ENCODE measurements around the gene UNC13C. TPM values are rescaled to one million over a fixed set of nuclear protein-coding genes. Genes with fewer than 3 reads are reported as not detected.

The UNC13C gene
- total and polyA plus RNA-seq, 2 of the 13 experiments (the other 11 are each of a cell fraction or from before 2014, with no cell fraction given): 0.04 TPM; not detected in 1

- Histone ChIP-seq H3K4me1 (ENCODE audit: insufficient read depth, low read length) (no peaks in the 10 kb centered on the region), H3K4me3 (replicated peaks in 1 of 3; ENCODE audit: insufficient read depth in 1 of 3, low read depth in 2 of 3, low read length in 3 of 3) (no peak overlapping the region), H4K20me1 (ENCODE audit: insufficient read depth, low read length) (no peaks in the 10 kb centered on the region), H3K4me2 (ENCODE audit: low read depth, low read length) (no peak overlapping the region), H2AFZ (ENCODE audit: low read length) (no peak overlapping the region), H3K9ac (ENCODE audit: insufficient read depth, low read depth, low read length) (no peak overlapping the region), H3K9me3 (ENCODE audit: low read length) (no peaks in the 10 kb centered on the region), H3K27ac (ENCODE audit: extremely low read length, insufficient read depth, low read length) (no peak overlapping the region), H3K79me2 (ENCODE audit: insufficient read depth, low read length) (no peaks in the 10 kb centered on the region), H3K36me3 (replicated peaks in 1 of 2; ENCODE audit: control insufficient read depth in 1 of 2, insufficient read depth in 2 of 2, low read length in 2 of 2) (no peaks in the 10 kb centered on the region), H3K27me3 (ENCODE audit: control insufficient read depth in 1 of 2, insufficient read depth in 2 of 2, low read length in 2 of 2) (no peaks in the 10 kb centered on the region; a peak in 1 of 5 replicates)
- 0% methylated on average over 1 of the region's 1 CpG for WGBS (ENCODE audit: low lambda C conversion rate)
- in situ Hi-C loops (cut with HindIII; ENCODE audit: extremely low pct_ligation_motif_present, low pct_unique_long_range_greater_than_20kb) (no loop called here), intact Hi-C loops (cut with micrococcal nuclease; ENCODE audit: unreplicated experiment) (no loop called here)
- TF ChIP-seq ZNF432 (CRISPR knock-in tag; IDR thresholded peaks at IDR 0.05; ENCODE audit: borderline replicate concordance): no peak
- no peak for TF ChIP-seq XBP1 (CRISPR knock-in tag; IDR thresholded peaks at IDR 0.05)
- no peak for TF ChIP-seq ZNF678 (CRISPR knock-in tag; IDR thresholded peaks at IDR 0.05)
- no peak for TF ChIP-seq HNRNPK (IDR thresholded peaks at IDR 0.05; ENCODE audit: low read depth, low read length, poor library complexity, severe bottlenecking)
- TF ChIP-seq TBL1XR1 (IDR thresholded peaks at IDR 0.05; ENCODE audit: borderline replicate concordance, low read length, partially characterized antibody): no peak
- TF ChIP-seq HHEX (CRISPR knock-in tag; IDR thresholded peaks at IDR 0.05): no peak
- no TSS peak for BruUV-seq (replicated peaks)
- no peak for FAIRE-seq
- DNase-seq (ENCODE audit: low spot score): no peak
- CTCF ChIA-PET (ENCODE audit: low intra/inter-chr PET ratio, low total read pairs): no interaction called here
- POLR2A ChIA-PET: no interaction called here
- no peak for ATAC-seq
Observed at GRCh38 chr15:54187325-54187724, 209.1 kb downstream of the UNC13C start.

DNA sequence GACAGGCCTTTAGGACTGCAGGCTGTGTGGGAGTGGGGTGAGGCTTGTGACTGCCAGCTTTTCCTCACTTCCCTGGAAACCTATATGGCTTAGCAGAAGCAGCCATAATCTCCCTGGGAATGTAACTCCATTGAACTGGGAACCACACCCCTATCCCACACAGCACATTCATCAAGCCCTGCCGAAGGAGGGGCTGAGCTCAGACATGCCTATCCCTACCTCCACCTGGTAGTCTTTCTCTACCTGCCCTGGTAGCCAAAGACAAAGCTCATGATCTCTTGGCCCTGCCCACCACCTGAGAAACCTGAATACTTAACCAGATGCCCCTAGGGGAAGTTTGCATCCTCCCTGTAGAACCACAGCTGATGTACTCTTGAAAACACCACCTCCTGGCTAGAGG, 219.8 kb downstream of the UNC13C start:
- Histone ChIP-seq H3K4me2 (ENCODE audit: low read depth, low read length) (no peak overlapping the region), H3K27me3 (ENCODE audit: control insufficient read depth in 1 of 2, insufficient read depth in 2 of 2, low read length in 2 of 2) (no peaks in the 10 kb centered on the region), H4K20me1 (ENCODE audit: insufficient read depth, low read length) (no peaks in the 10 kb centered on the region), H3K36me3 (replicated peaks in 1 of 2; ENCODE audit: control insufficient read depth in 1 of 2, insufficient read depth in 2 of 2, low read length in 2 of 2) (no peaks in the 10 kb centered on the region), H2AFZ (ENCODE audit: low read length) (no peak overlapping the region), H3K9me3 (ENCODE audit: low read length) (no peaks in the 10 kb centered on the region), H3K4me3 (replicated peaks in 1 of 3; ENCODE audit: insufficient read depth in 1 of 3, low read depth in 2 of 3, low read length in 3 of 3) (no peak overlapping the region), H3K79me2 (ENCODE audit: insufficient read depth, low read length) (no peaks in the 10 kb centered on the region), H3K9ac (ENCODE audit: insufficient read depth, low read depth, low read length) (no peak overlapping the region), H3K4me1 (ENCODE audit: insufficient read depth, low read length) (no peaks in the 10 kb centered on the region), H3K27ac (ENCODE audit: extremely low read length, insufficient read depth, low read length) (no peak overlapping the region)
- POLR2A ChIA-PET: no interaction called here
- DNase-seq (ENCODE audit: low spot score): no peak
- no peak for ATAC-seq
- in situ Hi-C loops (cut with HindIII; ENCODE audit: extremely low pct_ligation_motif_present, low pct_unique_long_range_greater_than_20kb): no loop called here
- no peak for FAIRE-seq
- TF ChIP-seq ATF7-NPFF (CRISPR knock-in tag; IDR thresholded peaks at IDR 0.05; ENCODE audit: low read depth): no peak
- TF ChIP-seq ZNF652 (CRISPR knock-in tag; IDR thresholded peaks at IDR 0.05; ENCODE audit: borderline replicate concordance, low read depth): no peak
- no peak for TF ChIP-seq NFE2L2 (IDR thresholded peaks at IDR 0.05; ENCODE audit: low read length)
- TF ChIP-seq NFYB (CRISPR knock-in tag; IDR thresholded peaks at IDR 0.05): no peak
- no peak for TF ChIP-seq NR2F6 (IDR thresholded peaks at IDR 0.05)
- no peak for TF ChIP-seq NR2F6 (CRISPR knock-in tag; IDR thresholded peaks at IDR 0.05)
- TF ChIP-seq TP53 (CRISPR knock-in tag; conservative IDR thresholded peaks at IDR 0.05): no peak
- TF ChIP-seq HNRNPK (IDR thresholded peaks at IDR 0.05; ENCODE audit: low read depth, low read length, poor library complexity, severe bottlenecking): no peak
- TF ChIP-seq, protein P1, sequence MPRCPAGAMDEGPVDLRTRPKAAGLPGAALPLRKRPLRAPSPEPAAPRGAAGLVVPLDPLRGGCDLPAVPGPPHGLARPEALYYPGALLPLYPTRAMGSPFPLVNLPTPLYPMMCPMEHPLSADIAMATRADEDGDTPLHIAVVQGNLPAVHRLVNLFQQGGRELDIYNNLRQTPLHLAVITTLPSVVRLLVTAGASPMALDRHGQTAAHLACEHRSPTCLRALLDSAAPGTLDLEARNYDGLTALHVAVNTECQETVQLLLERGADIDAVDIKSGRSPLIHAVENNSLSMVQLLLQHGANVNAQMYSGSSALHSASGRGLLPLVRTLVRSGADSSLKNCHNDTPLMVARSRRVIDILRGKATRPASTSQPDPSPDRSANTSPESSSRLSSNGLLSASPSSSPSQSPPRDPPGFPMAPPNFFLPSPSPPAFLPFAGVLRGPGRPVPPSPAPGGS (CRISPR knock-in tag; IDR thresholded peaks at IDR 0.05): no peak
- TF ChIP-seq ZHX1 (CRISPR knock-in tag; IDR thresholded peaks at IDR 0.05; ENCODE audit: low read depth): no peak
- TF ChIP-seq CERS6 (CRISPR knock-in tag; IDR thresholded peaks at IDR 0.05): no peak
- intact Hi-C loops (cut with micrococcal nuclease; ENCODE audit: unreplicated experiment): no loop called here
- WGBS (ENCODE audit: low lambda C conversion rate): 50% methylated on average over 1 of the region's 1 CpG
- CTCF ChIA-PET (ENCODE audit: low intra/inter-chr PET ratio, low total read pairs): no interaction called here
- BruUV-seq (replicated peaks): no TSS peak
